SU-DHL-6 (cell line): ENCODE data around the gene FUT4.

Source experiments
- CTCF ChIP-seq: fragments of 200-600 bp; sonication (generic); IDR thresholded peaks from one replicate; pipeline ENCODE4 v1.5.1; 2017; ENCODE audit warnings: antibody characterized with exemption, mild to moderate bottlenecking, low read length, moderate library complexity; ENCODE audit not compliant: insufficient read depth, poor library complexity, severe bottlenecking
- EZH2phosphoT487 ChIP-seq: fragments of 200-600 bp; sonication (generic), shearing (Covaris generic); conservative IDR thresholded peaks from 2 replicates; pipeline ENCODE4 v1.6.1; 2018; ENCODE audit warnings: mild to moderate bottlenecking, antibody characterized with exemption, low read length, moderate library complexity, mixed read lengths

GRCh38 chr11:94576306-94576705, 32.6 kb downstream of the FUT4 start:
- no peak for TF ChIP-seq CTCF
- no peak for TF ChIP-seq EZH2phosphoT487
